Right lung (tissue), 5 donors: ENCODE results near the gene KRTAP4-6. TPM values are rescaled to one million over a fixed set of nuclear protein-coding genes. Genes with fewer than 3 reads are reported as not detected.
"Not testable (repeated sequence)": the region's sequence is repeated elsewhere in the genome, so short reads cannot be mapped to it uniquely, and the experiment has no call there.

Experiments used
- DNase-seq, 2 donors: peaks; one replicate each; pipeline ENCODE4 v3.0.0-alpha.2; 2013
- polyA plus RNA-seq, 5 donors: library from polyadenylated mRNA; unstranded; fragments of 120-200 nt; gene quantifications; one replicate each; pipeline versions ENCODE4 v1.2.1 to v1.2.3, GENCODE V29; 2013; ENCODE audit warnings: inconsistent platforms in 1 of 5, low replicate concordance in 1 of 5; ENCODE audit not compliant: insufficient read length in 5 of 5, insufficient read depth in 1 of 5

The KRTAP4-6 gene
- polyA plus RNA-seq, 5 donors = not detected

- no peak for DNase-seq
Measured at GRCh38 chr17:41147531-41148204, 7.3 kb upstream of the KRTAP4-6 start.

GRCh38 chr17:41145261-41145660 lies 4.9 kb upstream of the KRTAP4-6 start:
- DNase-seq = no peak

- DNase-seq = no peak
Measured at GRCh38 chr17:41144846-41145245, 4.5 kb upstream of the KRTAP4-6 start.

GRCh38 chr17:41141361-41141760 lies 1.0 kb upstream of the KRTAP4-6 start:
- DNase-seq = no peak

- DNase-seq = not testable (repeated sequence)
Measured at GRCh38 chr17:41139865-41140264, 479 bp downstream of the KRTAP4-6 start.

GRCh38 chr17:41133880-41134735 lies 6.2 kb downstream of the KRTAP4-6 start:
- DNase-seq = no peak

GRCh38 chr17:41131979-41132378 lies 8.4 kb downstream of the KRTAP4-6 start:
- no peak for DNase-seq

GRCh38 chr17:41127371-41127770 lies 13.0 kb downstream of the KRTAP4-6 start:
- DNase-seq = no peak

GRCh38 chr17:41126412-41126811 lies 13.9 kb downstream of the KRTAP4-6 start:
- no peak for DNase-seq

- no peak for DNase-seq
Measured at GRCh38 chr17:41125064-41125463, 15.3 kb downstream of the KRTAP4-6 start.

- DNase-seq = not testable (repeated sequence)
Measured at GRCh38 chr17:41123991-41124371, 16.4 kb downstream of the KRTAP4-6 start, which contains the start of gene KRTAP4-12. Gene KRTAP4-12, minus strand, starts transcription at chr17:41124182. Its CDS starts 60 bp downstream, at chr17:41124122.

- not testable (repeated sequence) for DNase-seq
Measured at GRCh38 chr17:41123292-41123990, 16.9 kb downstream of the KRTAP4-6 start.

- no peak for DNase-seq
Measured at GRCh38 chr17:41121742-41122141, 18.6 kb downstream of the KRTAP4-6 start.

- DNase-seq = not testable (repeated sequence)
Measured at GRCh38 chr17:41119696-41120690, 20.4 kb downstream of the KRTAP4-6 start.

- no peak for DNase-seq
Measured at GRCh38 chr17:41118721-41119120, 21.6 kb downstream of the KRTAP4-6 start.

- DNase-seq = not testable (repeated sequence)
Measured at GRCh38 chr17:41117846-41118386, 22.4 kb downstream of the KRTAP4-6 start, which contains the start of gene KRTAP4-11. Gene KRTAP4-11, minus strand, starts transcription at chr17:41118373. Its CDS starts 58 bp downstream, at chr17:41118315.

- no peak for DNase-seq
Measured at GRCh38 chr17:41116297-41116696, 24.0 kb downstream of the KRTAP4-6 start.

GRCh38 chr17:41111151-41111885 lies 29.0 kb downstream of the KRTAP4-6 start:
- DNase-seq = no peak

- not testable (repeated sequence) for DNase-seq
Measured at GRCh38 chr17:41108728-41109386, 31.5 kb downstream of the KRTAP4-6 start.
